K562 (cell line): ENCODE measurements around the gene FAM98C. TPM values are rescaled to one million over a fixed set of nuclear protein-coding genes. Genes with fewer than 3 reads are reported as not detected.

Source experiments
- CREB3 ChIP-seq: fragments of 450-650 bp; conservative IDR thresholded peaks from 2 replicates; pipeline ENCODE4 v1.6.1; 2016; ENCODE audit warnings: missing genetic modification characterization, low read depth, mild to moderate bottlenecking, missing compliant biosample characterization, moderate library complexity
- CTCF ChIP-seq, 3 experiments: IDR thresholded peaks in 2 of 3; conservative IDR thresholded peaks in 1 of 3; 2 replicates each; pipeline ENCODE4 v1.5.1; 2011 to 2012; ENCODE audit warnings: low read length in 3 of 3, mild to moderate bottlenecking in 3 of 3, control low read depth in 2 of 3, improper control_type of control experiment in 1 of 3, inconsistent platforms in 1 of 3, low read depth in 1 of 3, mixed read lengths in 1 of 3, moderate library complexity in 1 of 3; ENCODE audit not compliant: insufficient read depth in 2 of 3
- FUS ChIP-seq: fragments of 200-400 bp; formaldehyde crosslinking; optimal IDR thresholded peaks from 2 replicates; pipeline ENCODE3; 2017; ENCODE audit warnings: low read depth, low read length
- GTF2F1 ChIP-seq: IDR thresholded peaks from 2 replicates; pipeline ENCODE4 v1.6.1; 2011; ENCODE audit warnings: low read depth, low read length, improper control_type of control experiment
- HDAC2 ChIP-seq: fragments of 450-650 bp; IDR thresholded peaks from 2 replicates; pipeline ENCODE4 v1.6.1; 2016; ENCODE audit warnings: mild to moderate bottlenecking
- ILF3 ChIP-seq: fragments of 450-650 bp; IDR thresholded peaks from 2 replicates; pipeline ENCODE4 v1.6.1; 2018; ENCODE audit warnings: antibody characterized with exemption, mild to moderate bottlenecking, moderate library complexity, borderline replicate concordance
- KDM2B ChIP-seq: fragments of 250-450 bp; sonication (Bioruptor Pico); IDR thresholded peaks from 2 replicates; pipeline ENCODE4 v1.8.0; 2021; ENCODE audit warnings: mild to moderate bottlenecking, moderate library complexity
- L3MBTL2 ChIP-seq: fragments of 450-650 bp; IDR thresholded peaks from 2 replicates; pipeline ENCODE4 v1.6.1; 2016; ENCODE audit warnings: mild to moderate bottlenecking, moderate library complexity
- NBN ChIP-seq: fragments of 450-650 bp; IDR thresholded peaks from 2 replicates; pipeline ENCODE4 v1.6.1; 2016; ENCODE audit warnings: low read depth, mild to moderate bottlenecking
- PCBP1 ChIP-seq: fragments of 200-400 bp; formaldehyde crosslinking; IDR thresholded peaks from 2 replicates; pipeline ENCODE4 v1.6.1; 2018; ENCODE audit warnings: mild to moderate bottlenecking, low read depth, low read length; ENCODE audit not compliant: poor library complexity, severe bottlenecking
- PRDM10 ChIP-seq: fragments of 450-650 bp; IDR thresholded peaks from 2 replicates; pipeline ENCODE4 v1.6.1; 2018; ENCODE audit not compliant: partially characterized antibody
- RREB1 ChIP-seq: fragments of 250-450 bp; sonication (Bioruptor Pico); IDR thresholded peaks from 2 replicates; pipeline ENCODE4 v1.4.0; 2020
- SPI1 ChIP-seq: IDR thresholded peaks from 2 replicates; pipeline ENCODE4 v1.6.1; 2011; ENCODE audit warnings: low read depth, low read length, control low read depth, borderline replicate concordance
- SREBF1 ChIP-seq: fragments of 150-350 bp; IDR thresholded peaks from 2 replicates; pipeline ENCODE4 v1.6.1; 2014; ENCODE audit warnings: antibody characterized with exemption, low read depth, low read length, borderline replicate concordance
- ZKSCAN1 ChIP-seq: fragments of 150-350 bp; IDR thresholded peaks from 2 replicates; pipeline ENCODE4 v1.6.1; 2016; ENCODE audit warnings: low read depth, low read length
- ZKSCAN8 ChIP-seq: fragments of 200-800 bp; sonication (Bioruptor generic); IDR thresholded peaks from 2 replicates; pipeline ENCODE4 v1.6.1; 2016; ENCODE audit warnings: missing genetic modification characterization, missing compliant biosample characterization
- ZNF431 ChIP-seq: sonication (generic); formaldehyde crosslinking; IDR thresholded peaks from 2 replicates; pipeline ENCODE4 v1.8.0; 2022; ENCODE audit warnings: mild to moderate bottlenecking, missing genetic modification reagents
- polyA plus RNA-seq, 8 experiments: library from polyadenylated mRNA; depleted of rRNA in 4 of 8; stranded (reverse) in 5 of 8; unstranded in 3 of 8; fragments of >200 nt; fragmentation: Nextera tagmentation in 2 of 8; fragmentation: Illumina TruSeq in 1 of 8; extraction: Ambion mirVana in 2 of 8; extraction: Trizol in 1 of 8; gene quantifications; 2 replicates each; pipeline versions ENCODE4 v1.2.1 to v1.2.3, GENCODE V29; 2011 to 2014; ENCODE audit warnings: inconsistent platforms in 1 of 8, missing spikeins in 1 of 8
- total RNA-seq, 7 experiments: library from RNA; depleted of rRNA in 6 of 7; stranded (reverse); fragments of >200 nt in 6 of 7; fragmentation: Illumina TruSeq in 2 of 7; extraction: Trizol in 2 of 7; gene quantifications; 2 replicates each; pipeline versions ENCODE4 v1.2.1 to v1.2.3, GENCODE V29; 2011 to 2021; ENCODE audit warnings: low replicate concordance in 1 of 7

FAM98C gene
- total and polyA plus RNA-seq, 9 of the 15 experiments (the other 6 are each of a cell fraction or from before 2014, with no cell fraction given): 1.7 to 43.8 (median 13.7) TPM

- TF ChIP-seq PRDM10 (no peak), ZNF431 (CRISPR knock-in tag) (no peak), ILF3 (no peak), ZKSCAN1 (no peak), FUS (no peak), L3MBTL2 (peak; percentile 8; the same call in 1 of the 2 replicates), ZKSCAN8 (no peak), CTCF (IDR thresholded peaks at IDR 0.05 in 2 of 3, conservative IDR thresholded peaks at IDR 0.05 in 1 of 3; ENCODE audit: insufficient read depth in 2 of 3, low read depth in 1 of 3, low read length in 3 of 3) (peak; percentile 3 to 54 (median 34); a peak in 2 of 6 replicates), KDM2B (CRISPR knock-in tag) (peak; percentile 86; the same call in 1 of the 2 replicates), PCBP1 (peak; percentile 8), HDAC2 (no peak), NBN (no peak), CREB3 (no peak), GTF2F1 (no peak), SPI1 (no peak), RREB1 (CRISPR knock-in tag) (no peak), SREBF1 (no peak)
These were observed 41.2 kb upstream of the FAM98C start (continued) for GRCh38 chr19:38361633-38362075.
